ENCODE results near the gene SLC11A1. TPM values are rescaled to one million over a fixed set of nuclear protein-coding genes. Genes with fewer than 3 reads are reported as not detected.
A peak's percentile ranks its signal among the peaks of the same experiment; 100 is the strongest.

Gene SLC11A1
- total RNA-seq, 1 experiment from 2014 or later = not detected

- in situ Hi-C loops (cut with HindIII; ENCODE audit: low pct_unique_long_range_greater_than_20kb, low sequenced_read_pairs) = no loop called here
- DNase-seq (ENCODE audit: low read depth, low spot score) = no peak
These were observed 4.7 kb downstream of the SLC11A1 start for GRCh38 chr2:218386505-218387368.

- in situ Hi-C loops (cut with HindIII; ENCODE audit: low pct_unique_long_range_greater_than_20kb, low sequenced_read_pairs) = no loop called here
- DNase-seq (ENCODE audit: low read depth, low spot score) = peak; percentile 21
These were observed 5.5 kb downstream of the SLC11A1 start for GRCh38 chr2:218387369-218388194.

GRCh38 chr2:218389333-218390150 lies 7.5 kb downstream of the SLC11A1 start:
- in situ Hi-C loops (cut with HindIII; ENCODE audit: low pct_unique_long_range_greater_than_20kb, low sequenced_read_pairs) = no loop called here
- no peak for DNase-seq (ENCODE audit: low read depth, low spot score)

- in situ Hi-C loops (cut with HindIII; ENCODE audit: low pct_unique_long_range_greater_than_20kb, low sequenced_read_pairs) = no loop called here
- no peak for DNase-seq (ENCODE audit: low read depth, low spot score)
These were observed 9.1 kb downstream of the SLC11A1 start for GRCh38 chr2:218391202-218391601.

- DNase-seq (ENCODE audit: low read depth, low spot score) = no peak
- in situ Hi-C loops (cut with HindIII; ENCODE audit: low pct_unique_long_range_greater_than_20kb, low sequenced_read_pairs) = no loop called here
These were observed 10.4 kb downstream of the SLC11A1 start for GRCh38 chr2:218392459-218392858.

GRCh38 chr2:218392891-218393462 lies 10.9 kb downstream of the SLC11A1 start:
- in situ Hi-C loops (cut with HindIII; ENCODE audit: low pct_unique_long_range_greater_than_20kb, low sequenced_read_pairs) = no loop called here
- DNase-seq (ENCODE audit: low read depth, low spot score) = no peak

GRCh38 chr2:218393750-218394290 lies 11.7 kb downstream of the SLC11A1 start:
- DNase-seq (ENCODE audit: low read depth, low spot score) = no peak
- in situ Hi-C loops (cut with HindIII; ENCODE audit: low pct_unique_long_range_greater_than_20kb, low sequenced_read_pairs) = no loop called here

GRCh38 chr2:218394298-218395089 lies 12.4 kb downstream of the SLC11A1 start:
- in situ Hi-C loops (cut with HindIII; ENCODE audit: low pct_unique_long_range_greater_than_20kb, low sequenced_read_pairs) = no loop called here
- DNase-seq (ENCODE audit: low read depth, low spot score) = no peak

GRCh38 chr2:218395090-218395444 lies 13.0 kb downstream of the SLC11A1 start:
- no peak for DNase-seq (ENCODE audit: low read depth, low spot score)
- in situ Hi-C loops (cut with HindIII; ENCODE audit: low pct_unique_long_range_greater_than_20kb, low sequenced_read_pairs) = no loop called here

- no peak for DNase-seq (ENCODE audit: low read depth, low spot score)
- in situ Hi-C loops (cut with HindIII; ENCODE audit: low pct_unique_long_range_greater_than_20kb, low sequenced_read_pairs) = no loop called here
These were observed 13.4 kb downstream of the SLC11A1 start for GRCh38 chr2:218395456-218395825.

- in situ Hi-C loops (cut with HindIII; ENCODE audit: low pct_unique_long_range_greater_than_20kb, low sequenced_read_pairs) = no loop called here
- DNase-seq (ENCODE audit: low read depth, low spot score) = peak; percentile 90
These were observed 14.0 kb downstream of the SLC11A1 start for GRCh38 chr2:218395826-218396687.

GRCh38 chr2:218396688-218397462 lies 14.8 kb downstream of the SLC11A1 start:
- in situ Hi-C loops (cut with HindIII; ENCODE audit: low pct_unique_long_range_greater_than_20kb, low sequenced_read_pairs) = no loop called here
- DNase-seq (ENCODE audit: low read depth, low spot score) = no peak

- in situ Hi-C loops (cut with HindIII; ENCODE audit: low pct_unique_long_range_greater_than_20kb, low sequenced_read_pairs) = no loop called here
These were observed 15.4 kb downstream of the SLC11A1 start for GRCh38 chr2:218397463-218397819.

GRCh38 chr2:218397820-218398436 lies 15.9 kb downstream of the SLC11A1 start:
- DNase-seq (ENCODE audit: low read depth, low spot score) = no peak
- in situ Hi-C loops (cut with HindIII; ENCODE audit: low pct_unique_long_range_greater_than_20kb, low sequenced_read_pairs) = no loop called here

More at GRCh38 chr2:218397463-218397819, 15.4 kb downstream of the SLC11A1 start:
- DNase-seq (ENCODE audit: low read depth, low spot score) = no peak
